Chondrocyte (in vitro differentiated cells): ENCODE results near the gene NCAPG. TPM values are rescaled to one million over a fixed set of nuclear protein-coding genes. Genes with fewer than 3 reads are reported as not detected.

ENCODE experiments used
- DNase-seq: peaks from one replicate; pipeline ENCODE4 v3.0.0; 2021; ENCODE audit warnings: mixed read lengths, low spot score
- H3K27ac Mint-ChIP-seq: one replicate; pipeline ENCODE4 v1.8.0; 2021; ENCODE audit warnings: mild to moderate bottlenecking, moderate library complexity, mixed read lengths; ENCODE audit not compliant: unreplicated experiment
- H3K27me3 Mint-ChIP-seq: 2 replicates; pipeline ENCODE4 v1.8.0; 2021; ENCODE audit warnings: low read depth, mixed read lengths
- H3K36me3 Mint-ChIP-seq: 2 replicates; pipeline ENCODE4 v1.8.0; 2021; ENCODE audit warnings: low read depth, mixed read lengths
- H3K4me1 Mint-ChIP-seq: 2 replicates; pipeline ENCODE4 v1.8.0; 2021; ENCODE audit warnings: low read depth, mild to moderate bottlenecking, mixed read lengths
- H3K4me3 Mint-ChIP-seq: one replicate; pipeline ENCODE4 v1.8.0; 2021; ENCODE audit warnings: mild to moderate bottlenecking, moderate library complexity, mixed read lengths; ENCODE audit not compliant: unreplicated experiment
- H3K9me3 Mint-ChIP-seq: 2 replicates; pipeline ENCODE4 v1.8.0; 2021; ENCODE audit warnings: low read depth, mixed read lengths
- total RNA-seq: library from RNA; stranded (reverse); gene quantifications from 3 replicates; pipeline ENCODE4 v1.2.1, GENCODE V29; 2021
- TF ChIP-seq, protein P1 (sequence below): fragments of 200-600 bp; sonication (generic); IDR thresholded peaks from 2 replicates; pipeline ENCODE4 v1.5.0; 2021; ENCODE audit warnings: antibody characterized with exemption, mild to moderate bottlenecking, moderate library complexity

Gene NCAPG
- total RNA-seq, 1 donor from 2014 or later, result 6.4 TPM

DNA sequence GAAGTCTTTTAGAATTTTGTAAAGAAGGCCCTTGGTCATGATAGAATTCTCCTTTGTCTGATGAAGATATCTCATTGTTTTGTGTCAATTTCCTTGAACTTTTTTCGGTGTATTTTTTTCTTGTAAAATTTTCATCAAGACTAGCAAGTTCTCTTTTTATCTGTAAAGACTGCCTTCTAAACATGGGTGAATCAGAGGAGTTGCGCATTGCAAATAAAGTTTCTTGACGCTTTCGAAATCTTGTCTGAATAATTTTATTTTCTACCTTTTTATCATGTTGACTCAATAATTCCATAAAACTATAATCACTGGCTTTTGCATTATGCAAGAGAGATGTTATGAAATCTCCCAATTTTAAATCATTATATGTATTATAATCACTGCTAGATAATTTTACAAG lies 66.2 kb downstream of the NCAPG start:
- H3K27ac Mint-ChIP-seq, result no peak overlapping the region
- no peak for DNase-seq
- TF ChIP-seq, protein P1, sequence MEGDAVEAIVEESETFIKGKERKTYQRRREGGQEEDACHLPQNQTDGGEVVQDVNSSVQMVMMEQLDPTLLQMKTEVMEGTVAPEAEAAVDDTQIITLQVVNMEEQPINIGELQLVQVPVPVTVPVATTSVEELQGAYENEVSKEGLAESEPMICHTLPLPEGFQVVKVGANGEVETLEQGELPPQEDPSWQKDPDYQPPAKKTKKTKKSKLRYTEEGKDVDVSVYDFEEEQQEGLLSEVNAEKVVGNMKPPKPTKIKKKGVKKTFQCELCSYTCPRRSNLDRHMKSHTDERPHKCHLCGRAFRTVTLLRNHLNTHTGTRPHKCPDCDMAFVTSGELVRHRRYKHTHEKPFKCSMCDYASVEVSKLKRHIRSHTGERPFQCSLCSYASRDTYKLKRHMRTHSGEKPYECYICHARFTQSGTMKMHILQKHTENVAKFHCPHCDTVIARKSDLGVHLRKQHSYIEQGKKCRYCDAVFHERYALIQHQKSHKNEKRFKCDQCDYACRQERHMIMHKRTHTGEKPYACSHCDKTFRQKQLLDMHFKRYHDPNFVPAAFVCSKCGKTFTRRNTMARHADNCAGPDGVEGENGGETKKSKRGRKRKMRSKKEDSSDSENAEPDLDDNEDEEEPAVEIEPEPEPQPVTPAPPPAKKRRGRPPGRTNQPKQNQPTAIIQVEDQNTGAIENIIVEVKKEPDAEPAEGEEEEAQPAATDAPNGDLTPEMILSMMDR, result no peak
- H3K36me3 Mint-ChIP-seq, result peaks cover 3% of the 10 kb centered on the region
- H3K4me1 Mint-ChIP-seq, result no peaks in the 10 kb centered on the region
- no peaks in the 10 kb centered on the region for H3K27me3 Mint-ChIP-seq
- no peak overlapping the region for H3K4me3 Mint-ChIP-seq
- peaks cover 4% of the 10 kb centered on the region for H3K9me3 Mint-ChIP-seq

- no peak overlapping the region for H3K4me3 Mint-ChIP-seq
- TF ChIP-seq, protein P1, result no peak
- H3K9me3 Mint-ChIP-seq, result peaks cover 4% of the 10 kb centered on the region
- no peak overlapping the region for H3K27ac Mint-ChIP-seq
- no peak for DNase-seq
- peaks cover 3% of the 10 kb centered on the region for H3K36me3 Mint-ChIP-seq
- H3K4me1 Mint-ChIP-seq, result no peaks in the 10 kb centered on the region
- no peaks in the 10 kb centered on the region for H3K27me3 Mint-ChIP-seq
Measured at GRCh38 chr4:17877661-17878060, 66.9 kb downstream of the NCAPG start.

DNA sequence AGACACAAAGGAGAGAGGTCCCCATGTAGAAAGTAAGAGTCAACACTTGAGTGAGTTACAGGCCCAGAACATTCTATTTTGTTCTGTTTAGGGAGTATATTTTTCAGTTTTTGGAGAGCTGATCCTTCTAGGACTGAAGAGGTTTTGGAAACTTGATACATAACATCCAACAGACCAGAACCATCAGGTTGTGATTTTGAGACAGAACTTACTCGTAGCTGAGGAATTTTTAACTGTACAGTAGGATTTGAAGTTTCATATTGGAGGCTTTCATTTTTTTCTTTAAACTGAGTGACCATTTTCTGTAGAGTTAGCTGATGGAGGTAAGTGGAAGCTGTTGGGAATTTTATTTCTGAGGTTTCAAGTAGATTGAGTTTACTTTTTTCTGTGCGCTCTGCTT lies 73.3 kb downstream of the NCAPG start:
- Mint-ChIP-seq H3K36me3 (peaks cover 3% of the 10 kb centered on the region), H3K4me1 (no peaks in the 10 kb centered on the region), H3K27me3 (no peaks in the 10 kb centered on the region), H3K4me3 (no peak overlapping the region), H3K9me3 (no peaks in the 10 kb centered on the region), H3K27ac (no peak overlapping the region)
- TF ChIP-seq, protein P1, result no peak
- DNase-seq, result no peak

DNA sequence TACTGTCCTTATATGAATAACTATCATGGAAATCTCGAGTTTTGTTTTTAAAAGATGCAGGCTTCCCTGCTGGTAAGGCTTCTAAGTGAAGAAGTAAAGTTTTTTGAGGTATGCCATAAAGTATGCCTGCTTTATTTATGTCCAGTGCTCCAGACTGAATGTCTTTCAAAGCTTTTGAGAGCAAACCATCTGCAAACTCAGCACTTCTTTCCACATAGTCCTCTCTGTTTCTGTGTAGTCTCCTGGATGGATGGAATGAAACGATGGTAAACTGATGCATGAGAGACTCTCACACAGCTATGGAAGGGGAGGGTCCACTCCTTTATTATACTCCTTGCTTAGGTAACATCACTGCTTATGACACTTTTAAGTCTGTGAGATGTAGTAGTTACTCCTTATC lies 73.7 kb downstream of the NCAPG start:
- Mint-ChIP-seq H3K4me1 (no peaks in the 10 kb centered on the region), H3K27ac (no peak overlapping the region), H3K36me3 (peaks cover 3% of the 10 kb centered on the region), H3K27me3 (no peaks in the 10 kb centered on the region), H3K4me3 (no peak overlapping the region), H3K9me3 (no peaks in the 10 kb centered on the region)
- TF ChIP-seq, protein P1, result no peak
- DNase-seq, result no peak

DNA sequence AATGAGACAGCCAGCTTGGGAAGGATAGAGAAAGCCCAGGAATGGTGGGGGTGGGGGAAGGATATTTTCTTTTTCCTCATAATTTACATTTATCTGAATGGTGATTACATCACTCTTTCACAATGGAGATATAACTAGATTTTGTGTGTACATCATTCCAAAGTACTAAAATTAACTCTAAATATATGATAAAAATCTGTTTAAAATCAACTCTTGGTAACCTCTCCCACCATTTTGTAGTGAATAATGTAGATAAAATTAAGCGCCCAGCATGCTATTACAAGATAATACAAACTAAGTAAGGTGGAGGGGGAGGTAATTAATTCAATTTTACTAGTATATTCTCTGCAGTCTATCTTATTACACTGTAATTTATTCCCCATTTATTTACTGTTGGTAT lies 78.9 kb downstream of the NCAPG start:
- no peak overlapping the region for H3K4me3 Mint-ChIP-seq
- no peaks in the 10 kb centered on the region for H3K36me3 Mint-ChIP-seq
- TF ChIP-seq, protein P1, result no peak
- DNase-seq, result no peak
- H3K27ac Mint-ChIP-seq, result no peak overlapping the region
- H3K27me3 Mint-ChIP-seq, result no peaks in the 10 kb centered on the region
- no peaks in the 10 kb centered on the region for H3K9me3 Mint-ChIP-seq
- no peaks in the 10 kb centered on the region for H3K4me1 Mint-ChIP-seq
